ENCODE results near the gene TAGLN. TPM values are rescaled to one million over a fixed set of nuclear protein-coding genes. Genes with fewer than 3 reads are reported as not detected.

The TAGLN gene
- total and polyA plus RNA-seq, 2 donors (not counting 1 experiment from before 2014, with no cell fraction given): 824 to 4,435 TPM

- Histone ChIP-seq H3K9me3 (ENCODE audit: control insufficient read depth, insufficient read depth, low read depth, low read length) (no peaks in the 10 kb centered on the region), H3K79me2 (ENCODE audit: control insufficient read depth, insufficient read depth, low read length) (peaks cover 11% of the 10 kb centered on the region), H2AFZ (ENCODE audit: low read length) (no peak overlapping the region), H3K27ac (ENCODE audit: insufficient read depth, low read length) (no peak overlapping the region), H3K4me3 (replicated peaks in 1 of 4; ENCODE audit: control extremely low read depth in 1 of 4, insufficient read depth in 1 of 4, low read depth in 3 of 4, low read length in 4 of 4) (no peak overlapping the region), H3K9ac (ENCODE audit: insufficient read depth, low read length) (no peak overlapping the region), H3K4me2 (ENCODE audit: extremely low read depth, insufficient read depth, low read length) (no peak overlapping the region), H3K36me3 (ENCODE audit: control insufficient read depth, insufficient read depth, low read length) (peaks cover 12% of the 10 kb centered on the region), H3K4me1 (ENCODE audit: control insufficient read depth, extremely low read depth, insufficient read depth, low read length) (peaks cover 6% of the 10 kb centered on the region), H3K27me3 (ENCODE audit: control insufficient read depth, insufficient read depth, low read length) (no peaks in the 10 kb centered on the region), H4K20me1 (ENCODE audit: control insufficient read depth, extremely low read depth, insufficient read depth, low read length) (no peaks in the 10 kb centered on the region)
- no peak for TF ChIP-seq CTCF (conservative IDR thresholded peaks at IDR 0.05 in 1 of 2, IDR thresholded peaks at IDR 0.05 in 1 of 2; ENCODE audit: low read depth in 1 of 2, low read length in 2 of 2)
- TF ChIP-seq EZH2 (IDR thresholded peaks at IDR 0.05; ENCODE audit: low read length, missing control alignments): no peak
- DNase-seq (ENCODE audit: low read depth in 2 of 2): no peak
These were observed 3.9 kb upstream of the TAGLN start for GRCh38 chr11:117195258-117195657.

DNA sequence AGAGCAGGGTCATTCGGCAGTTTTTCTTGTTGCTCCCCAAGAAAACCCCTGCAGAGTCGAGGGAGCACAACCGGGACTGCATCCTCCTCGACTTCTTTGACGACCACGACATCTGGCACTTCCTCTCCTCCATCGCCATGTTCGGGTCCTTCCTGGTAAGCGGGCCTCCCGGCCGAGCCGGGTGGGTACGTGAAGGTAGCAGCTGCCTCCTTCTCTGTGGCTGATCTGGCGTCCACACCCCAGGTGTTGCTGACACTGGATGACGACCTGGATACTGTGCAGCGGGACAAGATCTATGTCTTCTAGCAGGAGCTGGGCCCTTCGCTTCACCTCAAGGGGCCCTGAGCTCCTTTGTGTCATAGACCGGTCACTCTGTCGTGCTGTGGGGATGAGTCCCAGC is 3.4 kb upstream of the TAGLN start:
- Histone ChIP-seq H3K36me3 (ENCODE audit: control insufficient read depth, insufficient read depth, low read length) (peaks cover 8% of the 10 kb centered on the region), H3K4me1 (ENCODE audit: control insufficient read depth, extremely low read depth, insufficient read depth, low read length) (peaks cover 7% of the 10 kb centered on the region), H2AFZ (ENCODE audit: low read length) (no peak overlapping the region), H3K4me2 (ENCODE audit: extremely low read depth, insufficient read depth, low read length) (no peak overlapping the region), H4K20me1 (ENCODE audit: control insufficient read depth, extremely low read depth, insufficient read depth, low read length) (no peaks in the 10 kb centered on the region), H3K27ac (ENCODE audit: insufficient read depth, low read length) (no peak overlapping the region), H3K9ac (ENCODE audit: insufficient read depth, low read length) (no peak overlapping the region), H3K27me3 (ENCODE audit: control insufficient read depth, insufficient read depth, low read length) (no peaks in the 10 kb centered on the region), H3K4me3 (replicated peaks in 1 of 4; ENCODE audit: control extremely low read depth in 1 of 4, insufficient read depth in 1 of 4, low read depth in 3 of 4, low read length in 4 of 4) (no peak overlapping the region), H3K9me3 (ENCODE audit: control insufficient read depth, insufficient read depth, low read depth, low read length) (no peaks in the 10 kb centered on the region), H3K79me2 (ENCODE audit: control insufficient read depth, insufficient read depth, low read length) (peaks cover 16% of the 10 kb centered on the region)
- no peak for DNase-seq (ENCODE audit: low read depth in 2 of 2)
- no peak for TF ChIP-seq CTCF (conservative IDR thresholded peaks at IDR 0.05 in 1 of 2, IDR thresholded peaks at IDR 0.05 in 1 of 2; ENCODE audit: low read depth in 1 of 2, low read length in 2 of 2)
- TF ChIP-seq EZH2 (IDR thresholded peaks at IDR 0.05; ENCODE audit: low read length, missing control alignments): no peak

- Histone ChIP-seq H3K4me1 (ENCODE audit: control insufficient read depth, extremely low read depth, insufficient read depth, low read length) (peaks cover 14% of the 10 kb centered on the region), H3K36me3 (ENCODE audit: control insufficient read depth, insufficient read depth, low read length) (peaks cover 9% of the 10 kb centered on the region), H3K4me2 (ENCODE audit: extremely low read depth, insufficient read depth, low read length) (no peak overlapping the region), H2AFZ (ENCODE audit: low read length) (no peak overlapping the region), H3K9ac (ENCODE audit: insufficient read depth, low read length) (no peak overlapping the region), H3K9me3 (ENCODE audit: control insufficient read depth, insufficient read depth, low read depth, low read length) (no peaks in the 10 kb centered on the region), H3K79me2 (ENCODE audit: control insufficient read depth, insufficient read depth, low read length) (peaks cover 29% of the 10 kb centered on the region), H4K20me1 (ENCODE audit: control insufficient read depth, extremely low read depth, insufficient read depth, low read length) (no peaks in the 10 kb centered on the region), H3K27ac (ENCODE audit: insufficient read depth, low read length) (no peak overlapping the region), H3K4me3 (replicated peaks in 1 of 4; ENCODE audit: control extremely low read depth in 1 of 4, insufficient read depth in 1 of 4, low read depth in 3 of 4, low read length in 4 of 4) (no peak overlapping the region), H3K27me3 (ENCODE audit: control insufficient read depth, insufficient read depth, low read length) (no peaks in the 10 kb centered on the region)
- TF ChIP-seq EZH2 (IDR thresholded peaks at IDR 0.05; ENCODE audit: low read length, missing control alignments) (no peak), CTCF (conservative IDR thresholded peaks at IDR 0.05 in 1 of 2, IDR thresholded peaks at IDR 0.05 in 1 of 2; ENCODE audit: low read depth in 1 of 2, low read length in 2 of 2) (no peak)
- DNase-seq (ENCODE audit: low read depth in 2 of 2): no peak
These were observed 2.2 kb upstream of the TAGLN start for GRCh38 chr11:117197006-117197405.

Measured in fibroblast of lung (primary cell).